Pancreas (tissue), 10 donors: ENCODE measurements around the gene ANGPTL7. TPM values are rescaled to one million over a fixed set of nuclear protein-coding genes. Genes with fewer than 3 reads are reported as not detected.

ENCODE experiments used
- ATAC-seq, 4 donors: fragments of 200-7000 bp; cut with Tn5 transposase; one replicate each; pipeline versions ENCODE4 v1.8.0 to v1.9.1; 2020; ENCODE audit warnings: mild to moderate bottlenecking in 4 of 4, moderate library complexity in 4 of 4
- DNase-seq, 6 donors: peaks; one replicate each; pipeline ENCODE4 v3.0.0-alpha.2; 2020
- FAIRE-seq: peaks from 2 replicates; lab custom pipeline; 2012; peaks lifted over from hg19 to GRCh38; lab: Jason Lieb, UNC
- H3K27ac ChIP-seq, 4 donors: fragments of 200-600 bp; sonication (generic); 1 replicate in 3 of 4; 2 replicates in 1 of 4; pipeline versions ENCODE4 v1.5.0 to v1.8.0; 2020
- H3K27me3 ChIP-seq, 4 donors: fragments of 200-600 bp; one replicate each; pipeline ENCODE4 v1.8.0; 2021
- H3K36me3 ChIP-seq, 3 donors: fragments of 200-600 bp; sonication (generic) in 1 of 3; one replicate each; pipeline versions ENCODE4 v1.5.0 to v1.8.0; 2020 to 2021
- H3K4me1 ChIP-seq, 3 donors: fragments of 200-600 bp; one replicate each; pipeline ENCODE4 v1.8.0; 2021
- H3K4me3 ChIP-seq, 4 donors: fragments of 200-600 bp; sonication (generic) in 2 of 4; one replicate each; pipeline versions ENCODE4 v1.5.0 to v1.8.0; 2020 to 2021
- H3K9me3 ChIP-seq, 4 donors: fragments of 200-600 bp; one replicate each; pipeline ENCODE4 v1.8.0; 2021
- WGBS, 2 donors: extraction: QIAGEN DNeasy Blood & Tissue Kit; methylation state at CpG; one replicate each; pipeline ENCODE4 v1.1.7; 2013; 5-methylcytosine and 5-hydroxymethylcytosine counted together
- intact Hi-C, 3 donors: fragments of 100-400 bp; cut with DNase I; formaldehyde crosslinking; loops; one replicate each; pipeline versions ENCODE4 v1.11.1 to v1.14.2; 2022
- polyA plus RNA-seq, 2 donors: library from polyadenylated mRNA; stranded (reverse); fragments of 200-250 nt; gene quantifications; one replicate each; pipeline ENCODE4 v1.2.3, GENCODE V29; 2013
- total RNA-seq, 6 donors: library from RNA; stranded (reverse); fragmentation: NEBNext Ultra II Directional in 4 of 6; extraction: Animal tissue kit (Norgen Biotek cat#: 25700) in 4 of 6; gene quantifications; one replicate each; pipeline versions ENCODE4 v1.2.1 to v1.2.4, GENCODE V29; 2021 to 2023
- TF ChIP-seq, protein P1 (sequence below), 4 donors: fragments of 200-600 bp; sonication (generic) in 3 of 4; IDR thresholded peaks; one replicate each; pipeline versions ENCODE4 v1.5.0 to v1.8.0; 2021; ENCODE audit warnings: antibody characterized with exemption in 4 of 4
- donor health status: healthy with polysubstance abuse.
- donor health status: DM: no; HTN: no; CAD: no; lungs with moderate emphysema.
- donor health status: DM: no; HTN: no; CAD: no.
- donor health status: control.
- donor health status: control.
- donor health status: Bipolar disorder and iron deficiency.
- donor health status: DM: yes; HTN: yes; CAD: no.
- donor health status: DM: no; HTN: no; CAD: no.
- donor health status: DM: no; HTN: no; CAD: no.
- donor health status: DM: yes; HTN: yes; CAD: no.

Gene ANGPTL7
- total and polyA plus RNA-seq, 8 donors, result 0.09 to 0.63 (median 0.22) TPM; not detected in 2

DNA sequence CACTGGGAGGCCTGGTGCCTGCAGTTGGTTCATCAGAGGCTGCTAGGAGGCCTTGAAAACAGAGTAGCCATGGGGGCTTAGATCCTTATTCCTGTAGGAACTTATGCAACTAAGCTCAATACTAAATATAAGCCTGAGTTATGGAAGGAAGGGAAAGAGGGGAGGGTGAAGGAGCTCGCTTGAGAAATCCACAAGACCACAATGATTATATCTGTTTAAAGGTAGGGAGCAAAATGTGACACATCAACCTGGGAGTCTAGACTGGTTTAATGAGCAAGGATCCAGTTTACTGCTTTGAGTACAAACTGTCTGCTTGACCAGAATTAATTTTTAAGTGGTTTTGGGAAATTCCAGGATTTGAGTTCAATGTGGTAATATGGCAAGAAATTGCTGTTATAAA is 20.4 kb upstream of the ANGPTL7 start:
- ATAC-seq, result no peak
- Histone ChIP-seq H3K4me1 (peaks cover 0 to 5% (median 3%) of the 10 kb centered on the region in 3 donors), H3K4me3 (no peak overlapping the region), H3K27me3 (no peaks in the 10 kb centered on the region), H3K27ac (no peak overlapping the region), H3K9me3 (no peaks in the 10 kb centered on the region), H3K36me3 (no peaks in the 10 kb centered on the region)
- TF ChIP-seq, protein P1, sequence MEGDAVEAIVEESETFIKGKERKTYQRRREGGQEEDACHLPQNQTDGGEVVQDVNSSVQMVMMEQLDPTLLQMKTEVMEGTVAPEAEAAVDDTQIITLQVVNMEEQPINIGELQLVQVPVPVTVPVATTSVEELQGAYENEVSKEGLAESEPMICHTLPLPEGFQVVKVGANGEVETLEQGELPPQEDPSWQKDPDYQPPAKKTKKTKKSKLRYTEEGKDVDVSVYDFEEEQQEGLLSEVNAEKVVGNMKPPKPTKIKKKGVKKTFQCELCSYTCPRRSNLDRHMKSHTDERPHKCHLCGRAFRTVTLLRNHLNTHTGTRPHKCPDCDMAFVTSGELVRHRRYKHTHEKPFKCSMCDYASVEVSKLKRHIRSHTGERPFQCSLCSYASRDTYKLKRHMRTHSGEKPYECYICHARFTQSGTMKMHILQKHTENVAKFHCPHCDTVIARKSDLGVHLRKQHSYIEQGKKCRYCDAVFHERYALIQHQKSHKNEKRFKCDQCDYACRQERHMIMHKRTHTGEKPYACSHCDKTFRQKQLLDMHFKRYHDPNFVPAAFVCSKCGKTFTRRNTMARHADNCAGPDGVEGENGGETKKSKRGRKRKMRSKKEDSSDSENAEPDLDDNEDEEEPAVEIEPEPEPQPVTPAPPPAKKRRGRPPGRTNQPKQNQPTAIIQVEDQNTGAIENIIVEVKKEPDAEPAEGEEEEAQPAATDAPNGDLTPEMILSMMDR (IDR thresholded peaks at IDR 0.05), result no peak
- 88 to 91% methylated on average over 1 of the region's 1 CpG for WGBS, 2 donors
- DNase-seq, result no peak
- FAIRE-seq, result no peak
- intact Hi-C loops, result no loop called here

DNA sequence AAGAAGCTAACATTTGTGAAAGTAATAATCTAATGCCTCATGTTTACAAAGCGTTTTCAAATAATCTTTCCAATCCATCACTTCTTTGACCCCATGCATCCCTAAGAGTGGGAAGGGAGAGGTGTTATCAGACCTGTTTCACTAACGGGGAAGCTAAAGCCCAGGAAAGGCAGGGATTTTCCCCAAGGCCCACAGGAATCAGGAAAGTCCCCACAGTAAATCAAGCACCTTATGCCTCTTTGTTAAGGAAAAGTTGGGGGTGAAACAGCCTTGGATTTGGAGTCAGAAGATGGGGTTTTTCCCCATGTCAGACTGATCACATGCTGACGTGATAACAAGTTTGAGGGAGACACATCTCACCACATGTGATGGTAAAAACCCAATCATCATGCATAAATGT is 20.0 kb upstream of the ANGPTL7 start:
- H3K4me3 ChIP-seq, result no peak overlapping the region
- H3K4me1 ChIP-seq, result peaks cover 0 to 5% (median 3%) of the 10 kb centered on the region in 3 donors
- H3K9me3 ChIP-seq, result no peaks in the 10 kb centered on the region
- H3K36me3 ChIP-seq, result no peaks in the 10 kb centered on the region
- WGBS, 2 donors, result 49 to 54% methylated on average over 3 of the region's 3 CpGs
- intact Hi-C loops, result no loop called here
- no peak overlapping the region for H3K27ac ChIP-seq
- TF ChIP-seq, protein P1 (IDR thresholded peaks at IDR 0.05), result no peak
- peak in 2 of 4 donors; percentile 27 to 75 for ATAC-seq
- no peak for DNase-seq
- no peaks in the 10 kb centered on the region for H3K27me3 ChIP-seq
- FAIRE-seq, result no peak

DNA sequence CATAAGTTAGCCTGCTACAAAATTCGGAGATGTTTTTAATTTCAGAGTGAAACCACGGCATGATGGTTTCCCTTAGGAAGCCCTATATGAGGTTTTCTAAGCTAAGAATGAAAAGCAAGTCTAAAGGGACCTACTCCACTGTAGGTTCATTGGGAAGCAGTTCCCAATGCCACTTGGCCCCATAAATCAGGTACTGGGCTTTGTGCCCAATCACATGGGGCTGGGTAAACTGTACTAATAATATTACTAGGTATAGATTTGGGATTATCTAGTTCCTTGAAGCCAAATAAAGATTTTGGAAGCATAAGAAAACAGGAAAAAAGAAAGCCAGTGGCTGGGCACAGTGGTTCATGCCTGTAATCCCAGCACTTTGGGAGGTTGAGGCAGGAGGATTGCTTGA is 19.1 kb upstream of the ANGPTL7 start:
- Histone ChIP-seq H3K27ac (no peak overlapping the region), H3K4me3 (no peak overlapping the region), H3K4me1 (peaks cover 0 to 5% (median 3%) of the 10 kb centered on the region in 3 donors), H3K27me3 (no peaks in the 10 kb centered on the region), H3K36me3 (no peaks in the 10 kb centered on the region), H3K9me3 (no peaks in the 10 kb centered on the region)
- ATAC-seq (peak in 1 of 4 donors; percentile 41), DNase-seq (no peak), FAIRE-seq (no peak)
- WGBS, 2 donors, result 87 to 89% methylated on average over 2 of the region's 2 CpGs
- intact Hi-C loops, result no loop called here
- TF ChIP-seq, protein P1 (IDR thresholded peaks at IDR 0.05), result no peak

DNA sequence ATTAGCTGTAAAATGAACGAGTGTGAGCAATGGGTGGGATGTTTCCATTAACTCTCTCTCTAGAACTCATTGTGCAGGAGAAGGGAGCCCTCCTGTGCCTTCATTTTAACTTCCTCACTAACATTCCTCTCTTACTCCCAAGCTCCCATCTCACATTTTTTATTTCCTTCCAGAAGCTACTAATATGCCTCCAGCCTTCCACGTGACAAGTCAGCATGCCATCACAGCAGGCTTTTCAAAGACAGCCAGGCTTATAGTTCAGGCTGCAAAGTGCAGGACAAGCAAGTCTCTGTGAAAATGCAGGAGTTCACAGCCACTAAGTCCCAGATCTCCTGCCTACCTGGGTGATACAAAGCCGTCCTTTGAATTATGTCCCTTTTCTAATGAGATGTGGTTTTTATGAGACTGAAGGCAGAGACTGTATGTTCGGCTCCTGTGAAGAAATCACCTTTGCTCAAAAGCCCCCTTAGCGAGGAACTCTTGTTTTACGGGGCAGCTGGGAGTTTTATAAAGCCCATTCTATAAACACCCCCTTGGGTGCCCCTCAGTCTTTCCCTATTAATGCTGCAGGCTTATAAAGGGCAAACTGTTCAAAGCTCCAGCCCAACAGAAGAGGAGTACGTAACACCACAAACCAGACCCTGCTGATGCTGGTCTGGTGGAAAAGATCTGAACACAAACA is 14.8 kb upstream of the ANGPTL7 start:
- no peak for FAIRE-seq
- no peak for ATAC-seq
- H3K36me3 ChIP-seq, result no peaks in the 10 kb centered on the region
- H3K4me1 ChIP-seq, result peaks cover 0 to 8% (median 3%) of the 10 kb centered on the region in 3 donors
- no peak for DNase-seq
- no peak overlapping the region for H3K27ac ChIP-seq
- TF ChIP-seq, protein P1 (IDR thresholded peaks at IDR 0.05), result no peak
- no peaks in the 10 kb centered on the region for H3K27me3 ChIP-seq
- H3K9me3 ChIP-seq, result no peaks in the 10 kb centered on the region
- H3K4me3 ChIP-seq, result no peak overlapping the region
- intact Hi-C loops, result no loop called here
- 90 to 91% methylated on average over 7 of the region's 7 CpGs for WGBS, 2 donors

DNA sequence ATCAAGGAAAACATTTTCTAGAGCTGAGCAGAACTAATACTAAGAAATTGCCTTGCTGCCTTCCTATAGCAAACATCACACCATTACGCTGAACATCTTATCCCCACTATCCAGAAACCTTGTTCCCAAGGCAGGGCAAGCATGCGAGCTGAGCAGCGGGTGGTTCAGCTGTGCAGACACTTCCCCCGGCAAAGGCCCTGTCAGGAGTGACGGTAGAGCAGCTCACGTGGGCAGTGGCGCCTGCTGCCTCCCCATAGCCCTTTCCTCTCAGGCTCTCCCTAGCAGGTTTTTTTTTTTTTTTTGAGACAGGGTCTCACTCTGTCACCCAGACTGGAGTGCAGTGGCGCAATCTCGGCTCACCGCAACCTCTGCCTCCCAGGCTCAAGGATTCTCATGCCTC is 13.7 kb upstream of the ANGPTL7 start:
- intact Hi-C loops, result no loop called here

More for the DNA sequence above, 13.7 kb upstream of the ANGPTL7 start:
- whole genome bisulfite sequencing, 2 donors, result 97% methylated on average over 10 of the region's 10 CpGs
- FAIRE-seq (no peak), ATAC-seq (no peak), DNase-seq (no peak)
- H3K4me1 ChIP-seq, result peaks cover 0 to 3% (median 0%) of the 10 kb centered on the region in 3 donors
- no peak overlapping the region for H3K4me3 ChIP-seq
- TF ChIP-seq, protein P1 (IDR thresholded peaks at IDR 0.05), result no peak
- H3K27ac ChIP-seq, result no peak overlapping the region
- no peaks in the 10 kb centered on the region for H3K36me3 ChIP-seq
- no peaks in the 10 kb centered on the region for H3K27me3 ChIP-seq
- H3K9me3 ChIP-seq, result no peaks in the 10 kb centered on the region
